HG02870 (cell line): ENCODE data around the gene ALOX15.
"Not testable (repeated sequence)": the region's sequence is repeated elsewhere in the genome, so short reads cannot be mapped to it uniquely, and the experiment has no call there.

Experiments used
- ATAC-seq: cut with Tn5 transposase; IDR thresholded peaks from one replicate; pipeline ENCODE4 v1.9.1; 2021; ENCODE audit warnings: mild to moderate bottlenecking, moderate library complexity; ENCODE audit not compliant: unreplicated experiment

The ALOX15 gene

GRCh38 chr17:4657678-4658077 lies 16.2 kb upstream of the ALOX15 start:
- ATAC-seq = no peak

DNA sequence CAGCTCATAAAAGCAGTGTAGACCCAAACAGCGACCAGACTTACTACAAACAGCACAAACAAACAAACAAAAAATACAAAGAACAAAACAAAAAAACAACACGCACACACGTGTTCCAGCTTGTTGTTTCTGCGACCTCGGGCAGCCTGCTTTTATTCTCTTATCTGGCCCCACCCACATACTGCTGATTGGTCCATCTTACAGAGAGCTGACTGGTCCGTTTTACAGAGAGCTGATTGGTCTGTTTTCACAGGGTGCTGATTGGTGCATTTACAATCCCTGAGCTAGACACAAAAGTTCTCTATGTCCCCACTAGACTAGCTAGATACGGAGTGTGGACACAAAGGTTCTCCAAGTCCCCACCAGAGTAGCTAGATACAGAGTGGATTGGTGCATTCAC lies 14.5 kb upstream of the ALOX15 start:
- ATAC-seq = not testable (repeated sequence)

GRCh38 chr17:4652997-4653396 lies 11.5 kb upstream of the ALOX15 start:
- ATAC-seq = no peak

GRCh38 chr17:4648741-4649140 lies 7.3 kb upstream of the ALOX15 start:
- ATAC-seq = no peak

DNA sequence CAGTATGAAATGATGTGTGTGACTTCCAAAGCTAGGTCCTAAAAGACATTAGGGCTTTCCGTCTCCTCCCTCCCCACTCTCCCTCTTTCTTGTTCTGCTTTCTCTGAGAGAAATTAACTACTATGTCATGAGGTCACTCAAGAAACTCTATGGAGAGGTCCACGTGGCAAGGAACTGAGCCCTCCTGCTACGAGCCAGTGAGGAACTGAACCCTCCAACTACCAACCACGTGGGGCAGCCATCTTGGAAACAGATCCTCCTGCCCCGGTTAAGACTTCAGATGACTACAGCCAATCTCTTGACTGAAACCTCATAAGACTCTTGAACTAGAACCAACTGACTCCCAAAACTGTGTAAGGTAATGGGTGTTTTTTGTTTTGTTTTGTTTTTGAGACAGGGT lies 4.2 kb upstream of the ALOX15 start:
- ATAC-seq = no peak

DNA sequence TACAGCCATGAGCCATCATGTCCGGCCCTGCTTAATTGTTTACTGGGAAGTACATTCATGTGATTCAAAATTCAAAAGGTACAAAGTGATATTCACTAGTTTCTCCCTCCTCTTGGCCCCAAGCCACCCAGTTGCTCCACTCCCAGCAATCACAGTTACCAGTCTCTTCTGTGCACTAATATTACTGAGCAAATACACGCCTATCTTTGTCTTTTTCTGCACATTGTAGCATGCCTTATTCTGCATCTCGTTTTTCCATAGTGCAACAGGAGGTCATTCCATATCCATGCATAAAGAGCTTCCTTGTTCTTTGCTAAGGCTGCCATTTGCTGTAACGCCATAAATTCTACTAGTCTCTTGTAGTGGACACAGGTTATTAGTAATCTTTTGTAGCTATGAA lies 2.2 kb upstream of the ALOX15 start:
- ATAC-seq = no peak

DNA sequence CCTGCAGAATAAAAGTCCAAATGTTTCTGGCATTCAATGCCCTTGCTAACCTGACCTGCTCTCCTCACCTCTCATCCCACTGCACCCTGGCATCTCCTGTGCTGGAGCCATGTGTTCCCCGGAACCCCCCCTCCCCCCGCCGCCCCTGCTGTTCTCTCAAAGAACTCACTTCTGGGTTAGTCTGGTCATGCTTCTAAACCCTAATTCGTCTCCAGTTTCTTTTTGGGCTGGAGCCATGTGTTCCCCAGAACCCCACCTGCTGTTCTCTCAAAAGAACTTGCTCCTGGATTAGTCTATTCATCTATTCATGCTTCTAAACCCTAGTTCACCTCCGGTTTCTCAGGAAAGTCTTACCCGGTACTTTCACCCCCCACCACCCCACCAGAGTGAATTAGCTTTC lies 808 bp upstream of the ALOX15 start:
- no peak for ATAC-seq

GRCh38 chr17:4640569-4641188 lies 799 bp downstream of the ALOX15 start:
- ATAC-seq = not testable (repeated sequence)

- ATAC-seq = not testable (repeated sequence)
Observed at GRCh38 chr17:4639301-4640059, 2.0 kb downstream of the ALOX15 start.

DNA sequence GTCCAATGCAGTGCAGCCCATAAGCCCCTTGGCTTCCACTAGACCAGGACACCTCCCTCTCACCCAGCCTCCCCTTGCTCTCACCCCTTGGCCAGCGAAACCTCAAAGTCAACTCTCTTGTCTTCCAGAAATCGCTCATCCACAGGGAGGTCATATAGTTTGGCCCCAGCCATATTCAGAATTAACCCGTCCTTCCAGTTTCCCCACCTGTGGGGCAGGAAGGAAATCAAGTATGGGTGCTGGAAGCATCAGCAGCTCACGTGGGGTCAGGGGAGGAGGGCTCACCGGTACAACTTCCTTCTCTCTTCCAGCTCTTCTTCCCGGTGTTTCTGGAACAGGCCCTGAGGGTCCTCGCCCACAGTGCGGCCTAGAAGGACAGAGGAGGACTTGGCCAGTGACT lies 2.7 kb downstream of the ALOX15 start:
- not testable (repeated sequence) for ATAC-seq

DNA sequence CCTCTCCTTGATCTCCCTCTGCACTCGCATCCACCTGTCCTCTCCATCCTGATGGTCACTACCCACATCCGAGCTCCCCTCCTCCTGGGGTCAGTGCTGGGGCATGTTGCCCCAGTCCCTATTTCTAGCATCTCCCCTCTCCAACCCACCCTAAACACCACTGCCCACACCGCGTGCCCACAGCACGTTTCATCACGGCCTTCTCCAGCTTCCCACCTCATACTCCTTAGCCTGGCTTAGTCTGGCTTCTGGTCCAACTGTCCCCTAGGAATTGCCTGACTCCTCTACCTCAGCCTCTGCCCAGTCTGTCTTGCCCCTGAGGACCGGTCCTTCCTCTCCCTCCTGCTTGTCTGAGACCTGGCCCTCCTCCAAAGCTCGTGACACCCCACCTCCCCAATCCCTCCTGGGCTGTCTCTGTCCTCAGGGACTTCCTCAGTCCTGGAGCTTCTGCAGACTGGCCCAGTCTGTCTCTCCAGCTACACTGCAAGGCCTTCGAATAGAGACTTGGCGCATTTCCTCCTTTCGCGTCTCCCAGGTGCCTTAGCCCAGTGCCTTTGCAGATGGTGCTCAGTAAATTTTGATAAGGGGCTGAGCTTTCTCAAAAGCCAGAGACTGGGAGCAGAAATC lies 4.9 kb downstream of the ALOX15 start:
- peak; percentile 14 for ATAC-seq

GRCh38 chr17:4635823-4636375 lies 5.6 kb downstream of the ALOX15 start:
- ATAC-seq = peak; percentile 61

GRCh38 chr17:4634976-4635375 lies 6.5 kb downstream of the ALOX15 start:
- no peak for ATAC-seq

GRCh38 chr17:4633643-4634042 lies 7.8 kb downstream of the ALOX15 start:
- no peak for ATAC-seq

- ATAC-seq = no peak
Observed at GRCh38 chr17:4632581-4632920, 8.9 kb downstream of the ALOX15 start.

DNA sequence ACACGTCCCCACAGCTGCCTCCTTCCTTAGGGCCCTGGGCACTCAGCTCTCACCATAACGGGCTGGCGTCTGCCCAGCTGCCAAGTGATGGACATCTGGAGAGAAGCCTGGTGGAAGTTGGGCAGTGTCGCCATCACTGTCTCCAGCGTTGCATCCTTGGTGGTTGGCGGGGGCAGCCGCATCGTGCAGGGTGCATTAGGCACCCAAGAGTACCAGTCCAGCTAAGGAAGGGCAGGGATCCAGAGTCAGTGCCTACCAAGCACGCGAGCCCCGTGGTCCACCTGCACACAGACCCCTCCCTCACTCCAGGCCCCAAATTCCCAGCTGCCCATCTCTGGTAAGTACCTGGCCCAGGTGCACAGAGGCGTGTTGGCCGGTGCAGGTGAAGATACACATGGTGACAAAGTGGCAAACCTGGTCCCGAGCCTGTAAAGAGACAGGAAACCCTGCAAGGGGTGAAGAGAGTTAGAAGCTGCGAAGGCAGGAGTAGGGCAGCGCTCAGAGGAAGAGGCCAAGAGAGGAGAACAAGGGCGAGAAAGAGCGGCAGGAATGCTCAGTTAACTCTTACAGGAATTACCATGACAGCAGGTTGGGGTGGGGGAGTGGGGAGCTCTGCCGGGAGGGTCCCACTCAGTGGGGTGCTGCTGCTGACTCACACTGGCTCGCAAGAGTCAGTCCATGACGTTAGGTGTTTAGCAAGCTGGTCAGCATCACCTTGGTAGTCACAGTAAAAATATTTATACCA lies 9.5 kb downstream of the ALOX15 start:
- no peak for ATAC-seq

GRCh38 chr17:4631431-4631830 lies 10.0 kb downstream of the ALOX15 start:
- ATAC-seq = no peak

- no peak for ATAC-seq
Observed at GRCh38 chr17:4626734-4627256, 14.7 kb downstream of the ALOX15 start.

GRCh38 chr17:4625181-4625617 lies 16.3 kb downstream of the ALOX15 start:
- ATAC-seq = no peak

DNA sequence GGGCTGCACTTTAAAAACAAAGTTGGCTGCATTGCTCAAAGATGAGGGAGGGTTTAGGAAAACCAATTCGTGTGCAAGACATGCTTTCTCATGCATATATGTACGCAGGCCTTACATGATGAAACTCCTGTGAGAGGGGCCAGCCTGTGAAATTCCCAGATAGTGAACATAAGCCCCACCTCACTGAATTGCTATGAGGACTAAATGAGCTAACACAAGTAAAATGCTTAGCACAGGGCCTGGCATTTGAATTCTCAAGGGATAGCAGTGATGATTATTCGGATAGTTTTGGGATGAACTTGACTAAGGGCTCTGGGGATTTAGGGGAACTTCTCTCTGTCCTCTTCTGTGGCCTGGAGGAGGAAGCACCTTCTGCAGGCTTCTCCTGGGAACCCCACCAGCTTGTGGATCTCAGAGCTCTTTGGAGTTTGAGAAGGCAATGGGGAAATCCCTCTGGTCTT lies 17.0 kb downstream of the ALOX15 start:
- ATAC-seq = not testable (repeated sequence)

DNA sequence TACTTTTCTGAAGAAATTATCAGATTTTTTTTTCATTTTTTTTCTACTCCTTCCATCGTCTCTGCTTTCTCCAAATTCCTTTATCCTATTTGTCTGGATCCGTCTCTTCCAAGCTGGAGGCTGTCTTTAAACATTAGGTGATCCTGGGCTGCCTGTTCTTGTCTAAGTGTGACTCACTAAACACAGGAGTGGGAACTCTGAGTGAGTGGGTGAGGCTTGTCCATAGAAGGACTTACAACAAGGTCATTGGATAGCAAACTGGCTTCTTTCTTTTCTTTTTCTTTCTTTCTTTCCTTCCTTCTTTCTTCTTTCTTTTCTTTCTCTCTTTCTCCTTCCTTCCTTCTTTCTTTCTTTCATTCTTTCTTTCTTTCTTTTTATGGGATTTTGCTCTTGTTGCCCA lies 18.2 kb downstream of the ALOX15 start:
- ATAC-seq = no peak
